NK-92 (cell line): ENCODE measurements around the gene MSH3.
A peak's percentile ranks its signal among the peaks of the same experiment; 100 is the strongest.

Experiments used
- DNase-seq: peaks from one replicate; lab custom pipeline; 2025; ENCODE audit not compliant: unreplicated experiment; lab: John Stamatoyannopoulos, UW

The MSH3 gene

DNA sequence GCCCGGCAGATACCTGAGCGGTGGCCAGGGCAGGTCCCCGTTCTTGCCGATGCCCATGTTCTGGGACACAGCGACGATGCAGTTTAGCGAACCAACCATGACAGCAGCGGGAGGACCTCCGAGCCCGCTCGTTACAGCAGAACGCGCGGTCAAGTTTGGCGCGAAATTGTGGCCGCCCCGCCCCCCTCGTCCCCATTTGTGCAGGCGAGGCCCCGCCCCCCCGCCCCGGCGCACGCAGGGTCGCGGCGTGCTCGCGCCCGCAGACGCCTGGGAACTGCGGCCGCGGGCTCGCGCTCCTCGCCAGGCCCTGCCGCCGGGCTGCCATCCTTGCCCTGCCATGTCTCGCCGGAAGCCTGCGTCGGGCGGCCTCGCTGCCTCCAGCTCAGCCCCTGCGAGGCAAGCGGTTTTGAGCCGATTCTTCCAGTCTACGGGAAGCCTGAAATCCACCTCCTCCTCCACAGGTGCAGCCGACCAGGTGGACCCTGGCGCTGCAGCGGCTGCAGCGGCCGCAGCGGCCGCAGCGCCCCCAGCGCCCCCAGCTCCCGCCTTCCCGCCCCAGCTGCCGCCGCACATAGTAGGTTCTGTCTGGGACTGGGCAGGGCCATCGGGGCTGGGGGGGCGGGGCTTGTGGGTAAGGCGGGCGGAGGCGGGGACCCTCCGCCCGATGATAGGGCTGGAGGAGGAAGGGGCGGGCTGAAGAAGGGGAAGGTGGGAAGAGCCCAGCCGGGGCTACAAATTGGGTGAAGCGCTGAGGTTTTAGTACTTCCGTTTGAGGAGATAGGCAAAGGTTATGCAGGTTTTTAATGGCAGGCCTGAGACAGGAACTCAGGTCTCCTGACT is at the start of gene MSH3, which contains the start of gene DHFR:
Gene MSH3, plus strand, starts transcription at position 262 of the 840 bp plus-strand sequence. Its CDS starts 76 bp downstream, at position 338.
Gene DHFR, minus strand, starts transcription at position 593 of the 840 bp plus-strand sequence. Its CDS starts 494 bp downstream, at position 99.
- DNase-seq = peak; percentile 39

DNA sequence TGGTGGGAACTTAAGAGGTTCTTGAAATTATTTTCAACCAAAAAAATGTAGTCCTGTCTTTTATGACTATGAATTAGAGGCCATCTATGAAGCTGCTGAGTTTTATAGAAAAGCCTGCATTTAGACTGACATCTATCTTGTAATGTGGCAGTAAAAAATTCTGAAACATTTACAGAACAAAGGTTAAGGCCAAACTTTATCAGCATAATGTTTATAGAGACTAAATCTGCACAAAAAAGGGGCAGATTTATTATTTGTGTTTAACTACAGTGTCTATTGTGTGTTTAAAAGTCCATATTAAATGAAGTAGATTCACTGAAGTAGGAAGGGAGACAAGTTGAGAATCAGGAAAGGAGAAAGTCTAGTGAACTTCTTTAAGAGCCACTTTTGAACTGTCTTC is 47.1 kb upstream of the MSH3 start:
- DNase-seq = no peak

DNA sequence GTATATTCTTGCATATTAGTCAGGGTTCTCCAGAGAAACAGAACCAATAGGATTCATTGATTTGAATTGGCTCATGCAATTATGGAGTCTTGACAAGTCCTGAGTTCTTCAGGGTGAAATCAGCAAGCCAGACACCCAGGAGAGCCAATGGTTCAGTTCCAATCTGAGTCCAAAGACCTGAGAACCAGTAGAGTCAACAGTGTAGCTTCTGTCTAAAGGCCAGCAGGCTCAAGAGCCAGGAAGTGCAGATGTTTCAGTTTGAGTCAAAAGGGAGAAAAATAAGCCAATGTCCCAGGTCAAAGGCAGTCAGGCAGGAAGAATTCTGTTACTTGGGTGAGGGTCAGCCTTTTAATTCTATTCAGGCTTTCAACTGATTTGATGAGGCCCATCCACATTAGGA is 46.6 kb upstream of the MSH3 start:
- no peak for DNase-seq

- DNase-seq = no peak
Observed at GRCh38 chr5:80608731-80609130, 45.7 kb upstream of the MSH3 start.

DNA sequence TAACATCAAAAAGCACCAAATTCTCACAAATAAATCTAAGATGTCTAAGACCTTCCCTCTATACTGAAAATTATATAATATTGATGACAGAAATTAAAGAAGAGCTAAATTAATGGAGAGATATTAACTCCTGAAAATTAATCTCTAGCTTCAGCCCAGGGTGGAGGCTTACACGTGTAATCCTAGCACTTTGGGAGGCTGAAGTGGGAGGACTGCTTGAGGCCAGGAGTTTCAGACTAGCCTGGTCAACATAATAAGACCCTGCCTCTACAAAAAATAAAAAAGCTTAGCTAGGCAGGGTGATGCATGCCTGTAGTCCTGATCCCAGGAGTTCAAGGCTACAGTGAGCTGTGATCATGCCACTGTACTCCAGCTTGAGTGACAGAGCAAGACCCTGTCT is 44.8 kb upstream of the MSH3 start:
- DNase-seq = no peak

DNA sequence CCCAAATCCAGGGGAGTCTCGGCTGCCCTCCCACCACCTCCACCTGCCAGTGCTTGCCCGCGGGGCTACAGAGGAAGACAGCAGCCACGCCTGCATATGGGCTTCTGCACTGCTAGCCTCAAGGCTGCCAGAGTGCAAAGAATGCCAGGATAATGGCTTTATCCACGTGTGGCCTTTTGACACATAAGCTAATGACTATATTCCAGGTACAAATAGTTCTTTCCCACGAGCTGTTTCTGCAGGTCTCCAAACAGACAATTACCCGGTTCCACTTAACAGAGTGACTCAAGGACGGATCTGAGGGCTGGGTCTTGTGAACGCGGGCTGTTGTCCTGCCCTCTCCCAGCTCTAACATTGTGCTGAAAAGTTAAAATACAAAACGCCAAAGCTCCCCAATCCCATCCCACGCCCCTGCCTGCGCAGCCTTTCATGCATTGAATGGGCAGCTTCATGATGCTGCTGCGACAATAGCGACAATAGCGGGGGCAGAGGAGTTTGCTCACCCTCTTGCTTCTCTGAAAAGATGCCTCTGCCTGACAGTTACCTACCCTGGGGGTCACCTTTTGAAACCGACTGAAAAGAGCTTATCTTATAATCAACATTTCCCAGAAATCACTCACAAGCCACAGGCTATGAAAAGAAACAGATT is 39.1 kb upstream of the MSH3 start:
- DNase-seq = no peak

GRCh38 chr5:80618438-80618837 is 36.0 kb upstream of the MSH3 start:
- DNase-seq = no peak

- DNase-seq = no peak
Observed at GRCh38 chr5:80619086-80619485, 35.4 kb upstream of the MSH3 start.

DNA sequence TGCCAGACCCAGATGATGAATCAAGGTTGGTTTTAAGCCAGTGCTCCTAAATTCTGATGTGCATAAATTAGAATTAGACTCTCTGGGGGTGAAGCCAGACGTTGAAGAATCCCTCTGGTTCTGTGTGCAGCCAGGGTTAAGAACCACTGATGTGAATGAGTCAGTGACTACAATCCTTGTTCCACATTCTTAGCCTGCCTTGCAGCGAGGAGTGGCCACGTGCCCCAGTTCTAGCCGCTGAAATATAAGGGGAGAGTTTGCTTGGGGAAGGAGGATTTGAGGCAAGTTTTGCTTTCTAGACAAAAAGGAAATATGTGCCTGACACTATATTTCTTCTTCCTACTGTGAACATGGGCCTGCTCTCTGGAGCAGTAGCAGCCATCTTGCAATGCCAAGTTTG is 34.2 kb upstream of the MSH3 start:
- DNase-seq = no peak

- DNase-seq = no peak
Observed at GRCh38 chr5:80622756-80623155, 31.7 kb upstream of the MSH3 start.

GRCh38 chr5:80623999-80624398 is 30.5 kb upstream of the MSH3 start:
- DNase-seq = no peak

DNA sequence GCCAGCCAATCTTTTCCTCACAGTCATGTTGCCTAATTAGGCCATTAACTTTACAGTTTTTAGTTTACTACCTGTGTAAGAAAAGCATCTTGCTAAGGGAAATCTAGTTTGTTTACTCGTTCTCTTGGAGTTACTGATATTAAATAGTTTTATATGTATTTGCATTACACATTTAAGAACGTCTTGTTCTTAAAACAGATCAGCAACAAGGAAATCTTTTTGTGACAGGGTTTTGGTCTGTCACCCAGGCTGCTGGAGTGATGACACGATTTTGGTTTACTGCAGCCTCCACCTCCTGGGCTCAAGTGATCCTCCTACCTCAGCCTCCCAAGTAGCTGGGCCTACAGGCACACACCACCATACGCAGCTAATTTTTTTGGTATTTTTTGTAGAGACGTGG is 29.2 kb upstream of the MSH3 start:
- DNase-seq = no peak

- no peak for DNase-seq
Observed at GRCh38 chr5:80629281-80629680, 25.2 kb upstream of the MSH3 start.

DNA sequence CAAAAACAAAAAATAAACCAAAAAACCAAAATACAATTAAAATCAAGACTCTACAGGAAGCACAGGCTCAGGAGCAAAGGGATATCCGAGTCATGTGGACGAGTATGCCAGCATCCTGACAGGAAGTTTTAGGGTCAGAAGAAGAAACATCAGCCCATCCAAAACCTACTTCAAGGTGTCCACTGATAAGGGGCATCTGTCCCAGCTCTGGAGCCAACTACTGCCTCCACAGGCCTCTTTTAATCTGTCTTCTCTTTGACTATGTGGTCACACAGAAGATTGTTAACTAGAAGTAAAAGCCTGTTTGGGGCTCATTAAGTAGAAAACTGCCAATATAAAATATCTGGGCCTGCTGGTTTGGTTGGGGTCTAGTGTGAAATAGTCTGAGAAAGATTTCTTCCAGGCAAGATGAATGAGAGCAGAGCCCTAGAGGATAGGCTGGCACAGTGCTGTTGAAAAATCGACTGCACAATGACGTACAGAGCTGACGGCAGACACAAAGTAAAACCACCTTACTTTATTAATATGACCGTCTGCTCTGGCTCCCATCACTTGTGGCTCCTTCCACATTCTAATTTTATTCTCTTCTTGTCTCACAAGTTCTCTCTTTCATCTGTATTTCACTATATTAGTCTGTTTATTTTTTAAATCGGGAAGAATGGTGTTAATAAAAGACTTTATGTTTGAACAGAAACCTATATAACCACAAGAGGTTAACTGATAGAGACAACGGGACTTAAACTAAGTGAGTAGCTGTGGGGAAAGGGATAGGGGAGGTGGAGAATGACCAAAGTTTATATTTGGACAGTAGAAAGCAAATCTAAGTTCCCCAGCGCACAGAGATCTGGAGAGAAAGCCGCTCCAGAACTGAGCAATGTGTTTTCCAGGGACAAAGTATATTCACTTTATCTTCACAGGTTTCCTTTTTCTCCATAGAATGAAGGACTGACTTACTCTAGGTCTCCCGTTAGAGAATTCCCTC is 22.9 kb upstream of the MSH3 start:
- no peak for DNase-seq

DNA sequence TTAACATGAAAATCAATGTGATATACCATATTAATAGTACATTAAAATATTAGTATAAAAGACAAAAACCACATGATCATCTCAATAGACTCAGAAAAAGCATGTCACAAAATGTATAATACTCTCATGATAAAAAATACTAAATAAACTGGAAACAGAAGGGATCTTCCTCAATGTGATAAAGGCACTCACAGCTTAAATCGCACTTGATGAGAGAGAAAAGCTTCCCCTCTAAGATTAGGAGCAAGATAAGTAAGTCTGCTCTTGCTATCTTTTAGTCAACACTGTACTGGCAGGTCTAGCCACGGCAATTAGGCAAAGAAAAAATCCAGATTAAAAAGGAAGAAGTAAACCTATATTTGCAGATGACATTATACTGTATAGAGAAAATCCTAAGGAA is 21.8 kb upstream of the MSH3 start:
- no peak for DNase-seq

DNA sequence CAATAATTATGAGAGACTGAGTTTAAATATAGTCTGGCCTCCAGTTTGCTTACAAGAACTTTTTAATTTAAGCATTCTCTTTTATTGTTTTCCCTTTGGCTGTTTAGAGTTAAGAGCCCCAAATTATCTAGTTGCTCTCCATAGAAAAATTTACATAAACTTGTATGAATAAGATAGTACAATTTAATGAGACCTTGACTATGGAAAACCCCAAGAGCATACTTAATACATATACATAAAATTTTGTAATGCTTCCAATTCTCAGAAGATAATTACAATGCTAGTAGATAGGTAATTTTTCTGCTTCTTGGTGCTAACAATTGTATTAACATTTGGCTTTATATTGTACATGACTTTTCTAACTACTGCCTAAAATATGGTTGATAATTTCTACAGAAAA is 20.3 kb upstream of the MSH3 start:
- no peak for DNase-seq

GRCh38 chr5:80641353-80641752 is 13.1 kb upstream of the MSH3 start:
- no peak for DNase-seq

- no peak for DNase-seq
Observed at GRCh38 chr5:80644900-80645299, 9.6 kb upstream of the MSH3 start.

- no peak for DNase-seq
Observed at GRCh38 chr5:80646926-80647325, 7.5 kb upstream of the MSH3 start.

DNA sequence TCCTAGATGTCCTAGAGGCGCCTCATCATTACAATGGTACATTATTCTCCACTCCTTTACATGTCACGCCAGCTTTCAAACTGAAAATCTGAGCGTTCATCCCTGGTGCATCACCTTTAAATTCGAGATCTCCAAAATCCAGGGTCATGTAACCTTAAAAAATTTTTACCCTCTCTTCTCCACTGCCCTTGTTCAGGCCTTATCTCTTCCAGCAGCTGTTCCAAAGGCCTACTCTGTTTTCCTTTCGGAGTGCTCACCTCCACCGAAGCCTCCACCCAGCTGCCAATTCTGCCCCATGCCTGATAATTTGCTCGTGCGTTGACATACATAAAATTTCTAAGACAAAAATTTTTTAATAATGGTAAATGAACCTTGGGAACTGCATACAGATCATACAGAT is 950 bp upstream of the MSH3 start:
- no peak for DNase-seq

- DNase-seq = no peak
Observed at GRCh38 chr5:80654054-80654390, 430 bp upstream of the MSH3 start.
